T-helper 17 cell (primary cell): ENCODE measurements around the gene DDX51. TPM values are rescaled to one million over a fixed set of nuclear protein-coding genes. Genes with fewer than 3 reads are reported as not detected.
A peak's percentile ranks its signal among the peaks of the same experiment; 100 is the strongest.
"Not testable (repeated sequence)": the region's sequence is repeated elsewhere in the genome, so short reads cannot be mapped to it uniquely, and the experiment has no call there.

ENCODE experiments used
- ATAC-seq: fragments of 150-1000 bp; cut with Tn5 transposase; 2 replicates; pipeline ENCODE4 v1.10.0; 2021; ENCODE audit warnings: mild to moderate bottlenecking, moderate library complexity
- DNase-seq, 3 donors: peaks; one replicate each; pipeline versions ENCODE4 v3.0.0 to v3.0.0-alpha.2; 2020 to 2021
- H3K9me3 ChIP-seq: one replicate; pipeline ENCODE4 v1.7.0; 2013; ENCODE audit warnings: low read length, mild to moderate bottlenecking; ENCODE audit not compliant: control insufficient read depth, poor library complexity, severe bottlenecking
- H3K27ac Mint-ChIP-seq: one replicate; pipeline ENCODE4 v1.8.0; 2022; ENCODE audit warnings: mild to moderate bottlenecking, moderate library complexity, mixed read lengths
- H3K27me3 Mint-ChIP-seq: one replicate; pipeline ENCODE4 v1.8.0; 2022; ENCODE audit warnings: mixed read lengths
- H3K36me3 Mint-ChIP-seq: one replicate; pipeline ENCODE4 v1.8.0; 2022; ENCODE audit warnings: low read depth, mixed read lengths
- H3K4me1 Mint-ChIP-seq: one replicate; pipeline ENCODE4 v1.8.0; 2022; ENCODE audit warnings: mild to moderate bottlenecking, mixed read lengths
- H3K4me3 Mint-ChIP-seq: one replicate; pipeline ENCODE4 v1.8.0; 2022; ENCODE audit warnings: mild to moderate bottlenecking, moderate library complexity, mixed read lengths
- total RNA-seq, 4 donors: library from RNA in 2 of 4; stranded (reverse) in 2 of 4; gene quantifications; one replicate each; pipeline ENCODE4 v1.2.3 and lab custom pipeline; 2022 to 2026

DDX51 gene
- total RNA-seq, 2 donors from 2014 or later, result 38.2 to 40.9 TPM

DNA sequence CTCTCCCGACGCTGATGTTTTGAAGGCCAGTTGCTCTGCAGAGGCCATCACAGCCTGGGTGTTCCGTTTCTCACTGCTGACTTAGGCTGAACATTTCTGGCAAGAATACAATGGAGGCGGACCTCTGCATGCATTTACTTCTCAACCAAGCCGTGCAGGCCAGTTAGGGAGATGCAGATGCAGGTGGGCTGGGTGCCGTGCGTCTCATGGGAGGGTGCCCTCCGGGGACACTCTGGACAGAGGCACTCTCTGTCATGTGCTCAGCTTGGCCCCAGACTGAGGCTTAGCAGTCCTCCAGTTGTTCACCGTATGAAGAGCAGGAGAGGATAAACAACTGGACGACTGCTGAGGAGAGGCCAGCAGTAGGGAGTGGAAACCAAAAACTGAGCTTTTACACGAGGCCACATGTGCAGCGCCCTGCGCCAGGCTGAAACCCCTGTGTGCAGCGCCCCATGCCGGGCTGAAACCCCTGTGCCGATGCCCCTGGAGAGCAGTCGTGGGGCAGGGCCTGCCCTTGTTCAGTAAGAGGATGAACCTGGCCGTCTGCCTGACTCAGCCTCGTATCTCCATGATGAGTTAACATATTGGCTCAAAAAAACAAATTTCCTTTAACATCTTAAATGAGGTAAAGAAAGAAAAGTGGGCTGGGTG is 32.3 kb downstream of the DDX51 start:
- Mint-ChIP-seq H3K4me1 (no peaks in the 10 kb centered on the region), H3K27ac (no peak overlapping the region), H3K4me3 (no peak overlapping the region), H3K36me3 (peaks cover 4% of the 10 kb centered on the region), H3K27me3 (no peaks in the 10 kb centered on the region)
- H3K9me3 ChIP-seq, result no peaks in the 10 kb centered on the region
- ATAC-seq (no peak), DNase-seq (no peak)

DNA sequence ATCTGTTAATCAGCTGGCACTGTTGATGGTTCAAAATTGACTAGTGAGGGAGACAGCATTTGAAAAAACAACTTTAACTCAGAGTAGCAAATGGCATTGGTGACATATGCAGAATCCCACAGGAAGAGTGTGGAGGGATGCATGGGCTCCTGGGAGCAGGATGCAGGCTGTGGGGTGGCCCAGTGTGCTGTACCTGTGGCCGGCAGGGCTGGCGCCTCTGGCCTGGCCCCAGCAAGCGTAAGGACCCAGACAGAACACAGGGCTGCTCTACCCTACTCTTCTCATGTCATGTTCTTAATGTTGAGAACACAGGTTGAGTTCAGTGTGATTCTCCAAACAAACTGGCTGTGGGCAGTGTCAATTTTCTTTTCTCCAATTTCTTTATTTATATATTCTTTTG is 33.4 kb downstream of the DDX51 start:
- Mint-ChIP-seq H3K4me3 (no peak overlapping the region), H3K36me3 (peaks cover 4% of the 10 kb centered on the region), H3K4me1 (no peaks in the 10 kb centered on the region), H3K27me3 (no peaks in the 10 kb centered on the region), H3K27ac (no peak overlapping the region)
- DNase-seq, result no peak
- H3K9me3 ChIP-seq, result no peaks in the 10 kb centered on the region
- no peak for ATAC-seq

- peaks cover 2% of the 10 kb centered on the region for H3K4me1 Mint-ChIP-seq
- H3K36me3 Mint-ChIP-seq, result peaks cover 5% of the 10 kb centered on the region
- ATAC-seq (no peak), DNase-seq (no peak)
- no peaks in the 10 kb centered on the region for H3K9me3 ChIP-seq
- H3K4me3 Mint-ChIP-seq, result no peak overlapping the region
- no peak overlapping the region for H3K27ac Mint-ChIP-seq
- no peaks in the 10 kb centered on the region for H3K27me3 Mint-ChIP-seq
Observed at GRCh38 chr12:132109741-132110140, 34.4 kb downstream of the DDX51 start.

- no peak overlapping the region for H3K4me3 Mint-ChIP-seq
- no peaks in the 10 kb centered on the region for H3K27me3 Mint-ChIP-seq
- ATAC-seq (no peak), DNase-seq (no peak)
- H3K36me3 Mint-ChIP-seq, result peaks cover 5% of the 10 kb centered on the region
- H3K27ac Mint-ChIP-seq, result peak overlapping the region; percentile 16
- H3K4me1 Mint-ChIP-seq, result peaks cover 2% of the 10 kb centered on the region
- no peaks in the 10 kb centered on the region for H3K9me3 ChIP-seq
Observed at GRCh38 chr12:132108211-132108832, 35.8 kb downstream of the DDX51 start.

GRCh38 chr12:132106921-132107320 is 37.2 kb downstream of the DDX51 start:
- ATAC-seq, result no peak

DNA sequence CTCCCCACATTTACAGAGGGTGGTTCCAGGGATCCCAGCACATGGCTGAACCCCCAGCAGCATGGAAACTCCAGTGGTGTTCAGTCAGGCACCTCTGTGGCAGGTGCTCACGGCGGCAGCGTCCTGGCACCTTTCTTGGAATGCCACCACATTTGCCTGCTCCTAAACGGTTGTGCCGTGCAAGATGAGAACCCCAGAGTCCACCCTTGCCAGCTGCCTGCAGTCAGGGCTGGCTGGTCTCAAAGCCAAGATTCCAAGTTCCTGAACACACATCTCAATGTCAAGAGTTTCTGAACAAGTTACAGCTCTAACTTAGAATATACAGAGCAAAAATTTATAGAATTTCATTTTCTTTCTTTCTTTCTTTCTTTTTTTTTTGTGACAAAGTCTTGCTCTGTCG is 38.7 kb downstream of the DDX51 start:
- no peak for ATAC-seq
- Mint-ChIP-seq H3K27ac (no peak overlapping the region), H3K36me3 (peaks cover 2% of the 10 kb centered on the region), H3K4me3 (no peak overlapping the region), H3K4me1 (peaks cover 2% of the 10 kb centered on the region), H3K27me3 (no peaks in the 10 kb centered on the region)
- no peaks in the 10 kb centered on the region for H3K9me3 ChIP-seq
- no peak for DNase-seq

More at GRCh38 chr12:132106921-132107320, 37.2 kb downstream of the DDX51 start:
- peaks cover 2% of the 10 kb centered on the region for H3K4me1 Mint-ChIP-seq
- H3K4me3 Mint-ChIP-seq, result no peak overlapping the region
- no peak for DNase-seq
- no peaks in the 10 kb centered on the region for H3K9me3 ChIP-seq
- no peak overlapping the region for H3K27ac Mint-ChIP-seq
- H3K36me3 Mint-ChIP-seq, result peaks cover 5% of the 10 kb centered on the region
- no peaks in the 10 kb centered on the region for H3K27me3 Mint-ChIP-seq

- H3K36me3 Mint-ChIP-seq, result peaks cover 4% of the 10 kb centered on the region
- no peak for ATAC-seq
Observed at GRCh38 chr12:132103542-132104308, 40.4 kb downstream of the DDX51 start.

GRCh38 chr12:132103072-132103471 is 41.0 kb downstream of the DDX51 start:
- H3K27me3 Mint-ChIP-seq, H3K9me3 ChIP-seq, H3K4me3 Mint-ChIP-seq, H3K36me3 Mint-ChIP-seq, DNase-seq, ATAC-seq, H3K4me1 Mint-ChIP-seq, H3K27ac Mint-ChIP-seq: not testable (repeated sequence)

More at GRCh38 chr12:132103542-132104308, 40.4 kb downstream of the DDX51 start:
- Mint-ChIP-seq H3K4me3 (no peak overlapping the region), H3K27ac (no peak overlapping the region), H3K27me3 (no peaks in the 10 kb centered on the region), H3K4me1 (peaks cover 4% of the 10 kb centered on the region)
- no peak for DNase-seq
- H3K9me3 ChIP-seq, result no peaks in the 10 kb centered on the region

GRCh38 chr12:132102297-132102696 is 41.8 kb downstream of the DDX51 start:
- ATAC-seq (no peak), DNase-seq (no peak)
- Mint-ChIP-seq H3K4me1 (peaks cover 4% of the 10 kb centered on the region), H3K4me3 (no peak overlapping the region), H3K27ac (peak overlapping the region; percentile 71), H3K36me3 (peaks cover 7% of the 10 kb centered on the region), H3K27me3 (no peaks in the 10 kb centered on the region)
- H3K9me3 ChIP-seq, result no peaks in the 10 kb centered on the region

DNA sequence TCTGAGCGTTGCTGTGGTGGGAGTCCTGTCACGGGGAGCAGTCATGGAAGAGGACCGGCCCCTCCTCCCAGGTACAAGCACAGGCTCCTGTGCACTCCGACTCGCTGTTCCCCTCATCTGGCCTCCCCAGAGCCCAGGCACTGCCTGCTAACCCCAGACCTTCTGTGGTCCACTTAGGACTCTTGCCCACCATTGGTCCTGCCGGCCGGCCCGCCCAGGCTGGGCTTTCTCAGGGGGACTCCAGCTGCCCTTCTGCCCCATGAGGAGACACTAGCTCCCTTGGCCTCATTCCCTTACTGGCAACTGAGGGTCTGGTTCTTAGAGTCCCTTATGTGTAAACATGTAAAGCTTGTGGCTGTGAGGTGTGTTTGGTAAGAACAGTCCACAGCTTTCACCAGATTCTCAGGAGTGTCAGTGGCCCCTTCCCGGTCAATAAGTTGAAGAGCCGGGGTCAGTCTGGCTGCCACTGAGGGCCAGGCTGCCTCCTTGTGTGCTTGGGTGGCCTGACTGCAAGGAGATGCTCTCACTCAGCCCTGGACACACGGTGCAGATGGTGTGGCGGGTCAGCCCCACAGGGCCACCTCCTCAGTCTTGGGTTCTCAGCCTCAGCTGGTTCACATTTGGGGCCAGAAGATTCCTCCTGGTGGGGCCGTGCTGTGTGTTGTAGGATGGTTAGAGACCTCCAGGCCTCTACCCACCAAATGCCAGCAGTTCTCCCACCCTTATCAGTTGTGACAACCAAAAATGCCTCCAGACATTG is 43.6 kb downstream of the DDX51 start:
- no peak for DNase-seq
- no peak for ATAC-seq

DNA sequence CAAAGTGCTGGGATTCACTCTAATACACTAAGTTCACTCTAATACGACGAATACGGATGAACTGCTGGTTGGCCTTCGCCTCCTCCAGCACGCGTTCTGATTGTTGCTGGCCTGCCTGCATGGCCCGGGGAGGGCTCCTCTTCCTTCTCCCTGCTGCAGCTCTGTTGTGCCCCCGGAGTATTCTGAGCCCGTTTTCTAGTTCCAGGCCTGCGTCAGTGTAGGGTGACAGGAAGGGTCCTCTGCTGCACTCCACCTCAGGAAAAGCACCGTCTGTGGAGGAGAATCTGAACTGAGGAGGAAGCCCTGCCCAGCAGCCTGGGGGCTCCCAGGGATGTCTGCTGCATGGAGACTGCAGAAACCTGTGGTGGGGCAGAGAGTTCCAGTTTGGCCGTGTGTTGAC is 44.4 kb downstream of the DDX51 start:
- Mint-ChIP-seq H3K4me3 (no peak overlapping the region), H3K27ac (peak overlapping the region; percentile 54)

More for the DNA sequence above, 43.6 kb downstream of the DDX51 start:
- H3K9me3 ChIP-seq, result no peaks in the 10 kb centered on the region
- Mint-ChIP-seq H3K4me3 (no peak overlapping the region), H3K36me3 (peaks cover 7% of the 10 kb centered on the region), H3K4me1 (peaks cover 4% of the 10 kb centered on the region), H3K27me3 (no peaks in the 10 kb centered on the region), H3K27ac (no peak overlapping the region)

DNA sequence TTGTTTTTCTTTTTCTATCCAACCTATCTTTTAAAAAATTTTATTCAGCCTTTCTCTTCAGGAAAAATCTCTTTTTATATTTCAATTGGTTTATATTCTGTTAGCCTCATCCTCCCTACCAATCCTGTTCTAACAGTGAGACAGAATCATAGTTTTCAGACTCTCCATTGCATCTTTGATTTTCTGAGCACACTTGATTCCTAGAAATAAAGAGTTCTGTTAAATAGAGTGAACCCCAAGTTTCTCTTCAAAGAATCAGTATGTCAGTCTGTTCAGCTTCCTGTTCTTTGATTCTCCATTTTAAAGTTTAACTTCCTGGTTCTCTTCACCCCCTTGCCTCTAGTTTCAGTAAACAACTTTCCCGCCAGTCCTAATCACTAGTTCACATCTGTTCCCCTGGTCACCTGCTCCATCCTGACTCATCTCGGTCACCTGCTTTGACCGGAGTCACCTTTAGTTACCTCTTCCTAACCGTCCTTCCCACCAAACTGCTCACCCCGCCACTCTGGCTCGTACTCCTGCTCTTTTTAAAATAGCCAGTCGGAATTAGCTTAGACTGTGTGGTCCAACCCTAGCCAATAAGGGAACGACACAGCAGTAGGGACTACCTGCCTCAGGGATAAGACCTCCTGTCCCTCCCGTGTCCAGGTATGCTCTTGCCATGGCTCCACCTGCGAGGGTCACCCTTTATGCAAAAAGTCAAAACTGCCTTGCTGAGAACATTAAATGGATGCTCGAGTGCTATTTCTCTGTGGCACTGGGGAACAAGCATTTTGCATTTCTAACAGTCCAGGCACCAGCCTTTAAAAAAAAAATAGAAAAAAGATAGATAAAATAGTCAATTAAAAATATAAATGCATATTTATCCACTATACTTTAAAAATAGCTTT is 48.4 kb downstream of the DDX51 start:
- Mint-ChIP-seq H3K4me1 (peaks cover 4% of the 10 kb centered on the region), H3K27me3 (no peaks in the 10 kb centered on the region), H3K36me3 (peaks cover 5% of the 10 kb centered on the region), H3K27ac (peak overlapping the region; percentile 2), H3K4me3 (no peak overlapping the region)
- DNase-seq (no peak), ATAC-seq (no peak)
- no peaks in the 10 kb centered on the region for H3K9me3 ChIP-seq

More for the DNA sequence above, 44.4 kb downstream of the DDX51 start:
- DNase-seq, result no peak
- Mint-ChIP-seq H3K36me3 (peaks cover 5% of the 10 kb centered on the region), H3K27me3 (no peaks in the 10 kb centered on the region), H3K4me1 (peaks cover 3% of the 10 kb centered on the region)
- ATAC-seq, result no peak
- no peaks in the 10 kb centered on the region for H3K9me3 ChIP-seq
